K562 (cell line): ENCODE data around the gene TCAF1. TPM values are rescaled to one million over a fixed set of nuclear protein-coding genes. Genes with fewer than 3 reads are reported as not detected.

ENCODE experiments used
- ATAC-seq: fragments of 200-7000 bp; cut with Tn5 transposase; 3 replicates; pipeline ENCODE4 v1.9.1; 2020; ENCODE audit warnings: moderate library complexity
- BruUV-seq: library from RNA; stranded (reverse); fragments of 400-500 nt; replicated peaks from 2 replicates; lab custom pipeline; 2021; lab: Mats Ljungman, UMichigan
- CTCF ChIA-PET: fragments of 300-600 bp; formaldehyde crosslinking; extraction: SDS; loops from one replicate; lab custom pipeline; 2021; ENCODE audit warnings: low intra/inter-chr PET ratio; lab: Yijun Ruan, JAX
- POLR2A ChIA-PET: fragments of 300-600, 350-650 bp; sonication (Branson Sonifier 250); formaldehyde crosslinking; extraction: SDS; loops from one replicate; lab custom pipeline; 2021; ENCODE audit warnings: antibody characterized with exemption, inconsistent platforms; lab: Yijun Ruan, JAX
- DNase-seq, 4 experiments: peaks; one replicate each; pipeline versions ENCODE4 v3.0.0 to v3.0.0-alpha.2; 2011 to 2018; ENCODE audit warnings: low spot score in 3 of 4, mixed read lengths in 3 of 4; ENCODE audit errors: extremely low read depth in 1 of 4
- FAIRE-seq: peaks from 2 replicates; lab custom pipeline; 2011; peaks lifted over from hg19 to GRCh38; lab: Jason Lieb, UNC
- H2AFZ ChIP-seq: 2 replicates; pipeline ENCODE4 v1.6.0; 2011; ENCODE audit warnings: low read depth, low read length, control low read depth, inconsistent platforms
- H3K27ac ChIP-seq: fragments of 200-600 bp; 3 replicates; pipeline ENCODE4 v1.8.0; 2011; ENCODE audit warnings: low read depth, mild to moderate bottlenecking, control low read depth, inconsistent platforms, low read length, moderate library complexity, mixed read lengths; ENCODE audit errors: extremely low read depth
- H3K27me3 ChIP-seq, 2 experiments: fragments of 300-600 bp in 1 of 2; 2 replicates in 1 of 2; 3 replicates in 1 of 2; pipeline versions ENCODE4 v1.6.0 to v1.8.0; 2011; ENCODE audit warnings: inconsistent platforms in 2 of 2, low read length in 2 of 2, mild to moderate bottlenecking in 1 of 2, mixed read lengths in 1 of 2, moderate library complexity in 1 of 2; ENCODE audit not compliant: control insufficient read depth in 2 of 2, insufficient read depth in 2 of 2
- H3K36me3 ChIP-seq: fragments of 300-600 bp; 3 replicates; pipeline ENCODE4 v1.8.0; 2011; ENCODE audit warnings: mild to moderate bottlenecking, low read length, inconsistent platforms; ENCODE audit not compliant: control insufficient read depth, insufficient read depth
- H3K4me1 ChIP-seq, 2 experiments: fragments of 200-600 bp in 1 of 2; replicated peaks in 1 of 2; 2 replicates in 1 of 2; 3 replicates in 1 of 2; pipeline versions ENCODE4 v1.5.1 to v1.8.0; 2011; ENCODE audit warnings: inconsistent platforms in 2 of 2, low read length in 2 of 2, mild to moderate bottlenecking in 1 of 2, mixed read lengths in 1 of 2, moderate library complexity in 1 of 2; ENCODE audit not compliant: control insufficient read depth in 2 of 2, insufficient read depth in 2 of 2
- H3K4me2 ChIP-seq: 2 replicates; pipeline ENCODE4 v1.6.1; 2011; ENCODE audit warnings: low read length, control low read depth, inconsistent platforms, mixed read lengths; ENCODE audit not compliant: insufficient read depth
- H3K4me3 ChIP-seq: fragments of 200-600 bp; sonication (generic), shearing (Covaris generic); 2 replicates; pipeline ENCODE4 v1.5.1; 2016; ENCODE audit warnings: control low read depth, inconsistent platforms
- H3K79me2 ChIP-seq: fragments of 200-600 bp; 3 replicates; pipeline ENCODE4 v1.8.0; 2011; ENCODE audit warnings: low read length, inconsistent platforms; ENCODE audit not compliant: control insufficient read depth, insufficient read depth
- H3K9ac ChIP-seq, 2 experiments: 2 replicates each; pipeline versions ENCODE4 v1.6.0 to v1.6.1; 2011; ENCODE audit warnings: low read depth in 2 of 2, low read length in 2 of 2, control low read depth in 1 of 2, inconsistent platforms in 1 of 2, mild to moderate bottlenecking in 1 of 2, mixed read lengths in 1 of 2; ENCODE audit not compliant: insufficient read depth in 1 of 2
- H3K9me1 ChIP-seq: one replicate; pipeline ENCODE4 v1.6.0; 2011; ENCODE audit warnings: inconsistent platforms, mild to moderate bottlenecking, low read length, moderate library complexity; ENCODE audit not compliant: control insufficient read depth, insufficient read depth
- H3K9me3 ChIP-seq: replicated peaks from 2 replicates; pipeline ENCODE4 v1.5.1; 2011; ENCODE audit warnings: low read depth, low read length, inconsistent platforms; ENCODE audit not compliant: control insufficient read depth, insufficient read depth
- H4K20me1 ChIP-seq: replicated peaks from 2 replicates; pipeline ENCODE4 v1.6.1; 2011; ENCODE audit warnings: low read length, inconsistent platforms, mixed read lengths; ENCODE audit not compliant: control insufficient read depth, insufficient read depth
- ATF7 ChIP-seq: fragments of 450-650 bp; IDR thresholded peaks from 2 replicates; pipeline ENCODE4 v1.7.1; 2014; ENCODE audit warnings: mild to moderate bottlenecking, moderate library complexity
- CBX8 ChIP-seq: fragments of 200-600 bp; sonication (generic); IDR thresholded peaks from 2 replicates; pipeline ENCODE4 v1.6.1; 2012; ENCODE audit warnings: borderline replicate concordance, mixed run types, low read depth, mild to moderate bottlenecking, moderate library complexity, mixed read lengths, low read length, control low read depth, inconsistent platforms; ENCODE audit not compliant: poor library complexity, severe bottlenecking; ENCODE audit errors: extremely low read depth
- HIVEP1 ChIP-seq: fragments of 250-450 bp; sonication (Bioruptor Pico); IDR thresholded peaks from 2 replicates; pipeline ENCODE4 v1.4.0; 2020; ENCODE audit warnings: mild to moderate bottlenecking
- MCM7 ChIP-seq, 2 experiments: fragments of 450-650 bp; IDR thresholded peaks; 2 replicates each; pipeline ENCODE4 v1.6.1; 2016 to 2018
- NBN ChIP-seq: fragments of 450-650 bp; IDR thresholded peaks from 2 replicates; pipeline ENCODE4 v1.6.1; 2016; ENCODE audit warnings: low read depth, mild to moderate bottlenecking
- NR2C2 ChIP-seq, 2 experiments: fragments of 200-800 bp in 1 of 2; sonication (Bioruptor generic) in 1 of 2; sonication (generic) in 1 of 2; formaldehyde crosslinking in 1 of 2; IDR thresholded peaks; 2 replicates each; pipeline versions ENCODE4 v1.6.1 to v1.8.0; 2016 to 2022; ENCODE audit warnings: mild to moderate bottlenecking in 1 of 2, missing compliant biosample characterization in 1 of 2, missing genetic modification characterization in 1 of 2, missing genetic modification reagents in 1 of 2
- PHF21A ChIP-seq: fragments of 450-650 bp; IDR thresholded peaks from 2 replicates; pipeline ENCODE4 v1.6.1; 2017; ENCODE audit warnings: low read depth, borderline replicate concordance
- RFX1 ChIP-seq: fragments of 450-650 bp; IDR thresholded peaks from 2 replicates; pipeline ENCODE4 v1.6.1; 2016; ENCODE audit warnings: mild to moderate bottlenecking, moderate library complexity
- SMC3 ChIP-seq: conservative IDR thresholded peaks from 2 replicates; pipeline ENCODE4 v1.6.1; 2011; ENCODE audit warnings: low read depth, low read length, improper control_type of control experiment; ENCODE audit not compliant: insufficient read depth
- ZNF184 ChIP-seq: sonication (generic); formaldehyde crosslinking; IDR thresholded peaks from 2 replicates; pipeline ENCODE4 v1.5.0; 2020; ENCODE audit warnings: missing genetic modification reagents
- ZNF212 ChIP-seq: fragments of 450-650 bp; formaldehyde crosslinking; IDR thresholded peaks from 2 replicates; pipeline ENCODE4 v1.4.0; 2020; ENCODE audit warnings: mild to moderate bottlenecking
- whole genome bisulfite sequencing: fragments of 100-300 bp; shearing (Covaris generic); methylation state at CpG from one replicate; pipeline ENCODE4 v1.1.6; 2016; ENCODE audit warnings: low coverage, mixed read lengths; ENCODE audit not compliant: insufficient coverage; ENCODE audit errors: missing lambda C conversion rate; 5-methylcytosine and 5-hydroxymethylcytosine counted together
- in situ Hi-C: fragments of 300-500 bp; cut with MboI; formaldehyde crosslinking; loops from 4 replicates; pipeline ENCODE4 v1.15.0; 2018; ENCODE audit warnings: inconsistent platforms, mixed read lengths
- intact Hi-C: fragments of 100-400 bp; cut with micrococcal nuclease; formaldehyde crosslinking; loops from 2 replicates; pipeline ENCODE4 v1.14.2; 2022
- polyA plus RNA-seq, 8 experiments: library from polyadenylated mRNA; depleted of rRNA in 4 of 8; stranded (reverse) in 5 of 8; unstranded in 3 of 8; fragments of >200 nt; fragmentation: Nextera tagmentation in 2 of 8; fragmentation: Illumina TruSeq in 1 of 8; extraction: Ambion mirVana in 2 of 8; extraction: Trizol in 1 of 8; gene quantifications; 2 replicates each; pipeline versions ENCODE4 v1.2.1 to v1.2.3, GENCODE V29; 2011 to 2014; ENCODE audit warnings: inconsistent platforms in 1 of 8, missing spikeins in 1 of 8
- total RNA-seq, 7 experiments: library from RNA; depleted of rRNA in 6 of 7; stranded (reverse); fragments of >200 nt in 6 of 7; fragmentation: Illumina TruSeq in 2 of 7; extraction: Trizol in 2 of 7; gene quantifications; 2 replicates each; pipeline versions ENCODE4 v1.2.1 to v1.2.3, GENCODE V29; 2011 to 2021; ENCODE audit warnings: low replicate concordance in 1 of 7
- TF ChIP-seq, protein P1 (sequence below): sonication (generic); formaldehyde crosslinking; IDR thresholded peaks from 2 replicates; pipeline ENCODE4 v1.8.1; 2022; ENCODE audit warnings: missing genetic modification reagents

Gene TCAF1
- total and polyA plus RNA-seq, 9 of the 15 experiments (the other 6 are each of a cell fraction or from before 2014, with no cell fraction given), result 6.2 to 52.2 (median 24.4) TPM

DNA sequence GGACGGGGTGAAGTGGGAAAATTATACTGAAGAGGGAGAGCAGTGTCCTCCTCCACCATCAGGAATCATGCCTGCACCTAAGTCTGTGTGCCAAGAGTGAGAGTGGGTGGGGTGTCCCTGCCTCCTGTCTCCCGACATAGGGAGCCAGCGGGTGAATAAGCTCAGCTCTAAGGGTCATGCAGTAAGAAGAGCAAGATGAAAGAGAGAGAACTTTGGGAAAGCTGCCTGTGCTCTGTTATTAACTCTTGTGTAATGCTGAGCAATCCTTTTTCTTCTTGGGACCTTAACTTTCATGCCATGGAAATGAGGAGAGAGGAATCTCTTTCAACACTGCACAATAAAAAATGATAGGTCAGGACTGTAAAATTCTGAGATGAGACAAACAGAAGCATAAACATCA is 7.9 kb upstream of the TCAF1 start:
- Histone ChIP-seq H3K4me1 (no peaks in the 10 kb centered on the region; a peak in 2 of 5 replicates), H3K4me3 (no peak overlapping the region), H3K36me3 (no peaks in the 10 kb centered on the region), H3K27me3 (peaks cover 8 to 16% of the 10 kb centered on the region in 2 experiments), H3K4me2 (no peak overlapping the region), H3K9me1 (no peaks in the 10 kb centered on the region), H3K9ac (no peak overlapping the region), H3K9me3 (no peaks in the 10 kb centered on the region), H2AFZ (no peak overlapping the region), H4K20me1 (no peaks in the 10 kb centered on the region), H3K79me2 (no peaks in the 10 kb centered on the region), H3K27ac (no peak overlapping the region)
- DNase-seq (no peak), FAIRE-seq (no peak), ATAC-seq (no peak)
- intact Hi-C loops, result loop anchor here (10.0 kb wide), 1 partner anchor 495 kb away; the partner anchor contains the start of gene NOBOX
- ChIA-PET POLR2A (no interaction called here), CTCF (no interaction called here)
- in situ Hi-C loops, result no loop called here
- WGBS, result 0% methylated on average over 3 of the region's 3 CpGs
- no TSS peak for BruUV-seq
- TF ChIP-seq ZNF184 (CRISPR knock-in tag) (no peak), NR2C2 (CRISPR knock-in tag; IDR thresholded peaks at IDR 0.05) (no peak), NR2C2 (tag; IDR thresholded peaks at IDR 0.05) (no peak), NBN (no peak), ZNF212 (CRISPR knock-in tag) (no peak), RFX1 (no peak)

DNA sequence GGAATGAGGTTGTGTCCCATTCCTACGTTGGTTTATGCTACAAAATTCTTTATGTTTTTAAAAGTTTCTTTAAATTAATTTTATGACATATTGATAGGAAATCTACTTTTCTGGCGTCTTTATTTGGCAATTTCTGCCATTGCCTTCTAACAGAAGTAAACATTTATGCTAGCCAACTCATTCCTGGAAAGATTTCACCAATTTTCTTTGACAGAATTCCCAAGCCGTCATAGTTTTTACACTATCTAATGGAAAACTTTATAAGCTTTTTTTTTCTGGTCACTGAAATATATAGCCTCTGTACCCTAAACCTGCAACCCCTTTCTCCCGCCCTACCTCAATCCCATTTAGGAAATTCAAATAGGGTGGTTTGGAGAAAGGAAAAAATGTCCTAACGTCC is 6.1 kb upstream of the TCAF1 start:
- Histone ChIP-seq H3K9ac (no peak overlapping the region), H3K27me3 (peaks cover 8 to 10% of the 10 kb centered on the region in 2 experiments; a peak in 4 of 5 replicates), H4K20me1 (no peaks in the 10 kb centered on the region), H3K4me3 (no peak overlapping the region), H3K9me1 (no peaks in the 10 kb centered on the region), H3K27ac (no peak overlapping the region), H3K4me1 (no peaks in the 10 kb centered on the region; a peak in 3 of 5 replicates), H3K79me2 (no peaks in the 10 kb centered on the region), H3K4me2 (no peak overlapping the region), H3K9me3 (no peaks in the 10 kb centered on the region), H3K36me3 (no peaks in the 10 kb centered on the region), H2AFZ (no peak overlapping the region)
- ChIA-PET CTCF (interaction anchor here (0.6 kb wide), 1 partner anchor 12 kb away, joined by 4 read pairs; no protein-coding TSS in a partner anchor), POLR2A (no interaction called here)
- in situ Hi-C loops, result no loop called here
- intact Hi-C loops, result loop anchor here (10.0 kb wide), 1 partner anchor 497 kb away; the partner anchor contains the start of gene NOBOX
- 1% methylated on average over 5 of the region's 5 CpGs for WGBS
- ATAC-seq (no peak), DNase-seq (no peak), FAIRE-seq (no peak)
- TF ChIP-seq HIVEP1 (no peak), SMC3 (no peak), PHF21A (no peak), ATF7 (no peak), MCM7 (IDR thresholded peaks at IDR 0.05) (no peak), CBX8 (no peak)
- TF ChIP-seq, protein P1, sequence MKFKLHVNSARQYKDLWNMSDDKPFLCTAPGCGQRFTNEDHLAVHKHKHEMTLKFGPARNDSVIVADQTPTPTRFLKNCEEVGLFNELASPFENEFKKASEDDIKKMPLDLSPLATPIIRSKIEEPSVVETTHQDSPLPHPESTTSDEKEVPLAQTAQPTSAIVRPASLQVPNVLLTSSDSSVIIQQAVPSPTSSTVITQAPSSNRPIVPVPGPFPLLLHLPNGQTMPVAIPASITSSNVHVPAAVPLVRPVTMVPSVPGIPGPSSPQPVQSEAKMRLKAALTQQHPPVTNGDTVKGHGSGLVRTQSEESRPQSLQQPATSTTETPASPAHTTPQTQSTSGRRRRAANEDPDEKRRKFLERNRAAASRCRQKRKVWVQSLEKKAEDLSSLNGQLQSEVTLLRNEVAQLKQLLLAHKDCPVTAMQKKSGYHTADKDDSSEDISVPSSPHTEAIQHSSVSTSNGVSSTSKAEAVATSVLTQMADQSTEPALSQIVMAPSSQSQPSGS, result no peak
- no TSS peak for BruUV-seq
